Fibroblast of mammary gland (primary cell): ENCODE data around the gene EVA1C.

Experiments used
- DNase-seq: peaks from one replicate; pipeline ENCODE4 v3.0.0-alpha.2; 2010; ENCODE audit warnings: low read depth
- H3K4me3 ChIP-seq: 2 replicates; pipeline ENCODE4 v1.5.1; 2011; ENCODE audit warnings: low read depth, mild to moderate bottlenecking, low read length, moderate library complexity; ENCODE audit not compliant: control insufficient read depth
- CTCF ChIP-seq: conservative IDR thresholded peaks from 2 replicates; pipeline ENCODE4 v1.5.1; 2011; ENCODE audit warnings: low read depth, low read length, inconsistent platforms; ENCODE audit not compliant: control insufficient read depth, insufficient read depth

EVA1C gene

GRCh38 chr21:32562426-32562825 is 149.9 kb downstream of the EVA1C start:
- DNase-seq = peak; percentile 84

GRCh38 chr21:32562915-32563314 is 150.4 kb downstream of the EVA1C start:
- no peak for DNase-seq
- TF ChIP-seq CTCF = no peak
- H3K4me3 ChIP-seq = no peak overlapping the region

More at GRCh38 chr21:32562426-32562825, 149.9 kb downstream of the EVA1C start:
- H3K4me3 ChIP-seq = no peak overlapping the region
- TF ChIP-seq CTCF = peak; percentile 66
